SU-DHL-6 (cell line): ENCODE measurements around the gene PDE9A.

ENCODE experiments used
- H2AFZ ChIP-seq: fragments of 200-600 bp; sonication (generic); 2 replicates; pipeline ENCODE4 v1.6.1; 2014; ENCODE audit warnings: low read depth, mild to moderate bottlenecking, moderate library complexity, mixed read lengths, antibody characterized with exemption, low read length; ENCODE audit not compliant: severe bottlenecking
- H3F3A ChIP-seq: fragments of 200-600 bp; shearing (Covaris generic); 2 replicates; pipeline ENCODE4 v1.6.0; 2016; ENCODE audit warnings: antibody characterized with exemption, mild to moderate bottlenecking; ENCODE audit not compliant: insufficient read depth
- H3K27ac ChIP-seq: fragments of 200-600 bp; sonication (generic); 2 replicates; pipeline ENCODE4 v1.5.1; 2016; ENCODE audit warnings: low read depth, mild to moderate bottlenecking, low read length, moderate library complexity, mixed read lengths
- H3K27me3 ChIP-seq: fragments of 200-600 bp; sonication (generic), shearing (Covaris generic); 2 replicates; pipeline ENCODE4 v1.6.0; 2014; ENCODE audit warnings: mild to moderate bottlenecking, low read length
- H3K36me3 ChIP-seq: fragments of 200-600 bp; sonication (generic); 2 replicates; pipeline ENCODE4 v1.6.1; 2014; ENCODE audit warnings: mild to moderate bottlenecking, low read length, mixed read lengths
- H3K4me2 ChIP-seq: fragments of 300-600, 200-600 bp; shearing (Covaris generic), sonication (generic); 2 replicates; pipeline ENCODE4 v1.6.0; 2014; ENCODE audit warnings: low read length, low read depth, mild to moderate bottlenecking; ENCODE audit not compliant: poor library complexity, severe bottlenecking
- H3K4me3 ChIP-seq: fragments of 200-600 bp; sonication (generic); 2 replicates; pipeline ENCODE4 v1.5.1; 2014; ENCODE audit warnings: antibody characterized with exemption, low read length, mild to moderate bottlenecking, mixed read lengths; ENCODE audit not compliant: insufficient read depth, poor library complexity, severe bottlenecking
- H3K79me2 ChIP-seq: fragments of 200-600 bp; sonication (generic); 2 replicates; pipeline ENCODE4 v1.6.1; 2014; ENCODE audit warnings: mild to moderate bottlenecking, low read length, moderate library complexity; ENCODE audit not compliant: insufficient read depth
- H3K9ac ChIP-seq: fragments of 200-600 bp; sonication (generic); 2 replicates; pipeline ENCODE4 v1.7.0; 2014; ENCODE audit warnings: mild to moderate bottlenecking, low read length
- H3K9me2 ChIP-seq: fragments of 200-600 bp; sonication (generic); replicated peaks from 2 replicates; pipeline ENCODE4 v1.6.1; 2014; ENCODE audit warnings: low read length; ENCODE audit not compliant: insufficient read depth
- H3K9me3 ChIP-seq: fragments of 200-600 bp; sonication (generic); 2 replicates; pipeline ENCODE4 v1.6.1; 2014; ENCODE audit warnings: low read length, mixed read lengths; ENCODE audit not compliant: insufficient read depth
- H4K20me1 ChIP-seq: fragments of 200-600 bp; sonication (generic); 2 replicates; pipeline ENCODE4 v1.6.1; 2014; ENCODE audit warnings: low read depth, mild to moderate bottlenecking, antibody characterized with exemption, low read length, moderate library complexity, mixed read lengths
- EZH2phosphoT487 ChIP-seq: fragments of 200-600 bp; sonication (generic), shearing (Covaris generic); conservative IDR thresholded peaks from 2 replicates; pipeline ENCODE4 v1.6.1; 2018; ENCODE audit warnings: mild to moderate bottlenecking, antibody characterized with exemption, low read length, moderate library complexity, mixed read lengths
- TF ChIP-seq, protein P1 (sequence below): fragments of 200-600 bp; sonication (generic); IDR thresholded peaks from one replicate; pipeline ENCODE4 v1.5.1; 2017; ENCODE audit warnings: antibody characterized with exemption, mild to moderate bottlenecking, low read length, moderate library complexity; ENCODE audit not compliant: insufficient read depth, poor library complexity, severe bottlenecking

Gene PDE9A

DNA sequence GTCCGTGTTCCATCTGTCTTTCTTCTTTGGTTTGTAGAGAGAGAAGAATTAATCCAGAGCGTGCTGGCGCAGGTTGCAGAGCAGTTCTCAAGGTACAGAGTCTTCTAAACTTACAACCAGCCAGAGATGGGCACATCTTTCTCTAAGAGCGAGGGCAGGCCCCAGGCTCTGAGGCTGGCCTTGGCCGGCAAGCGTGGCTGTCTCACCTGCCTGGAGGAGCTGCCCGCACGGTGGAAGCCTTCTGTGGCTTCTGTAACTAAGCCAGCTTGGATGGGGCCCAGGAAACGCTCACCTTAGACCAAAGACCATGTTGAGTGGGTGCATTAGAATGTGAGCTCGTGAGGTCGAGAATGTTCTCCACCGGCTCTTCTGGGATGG, 78.6 kb downstream of the PDE9A start:
- no peak overlapping the region for H2AFZ ChIP-seq
- no peak overlapping the region for H3K4me2 ChIP-seq
- no peak overlapping the region for H3K4me3 ChIP-seq
- no peaks in the 10 kb centered on the region for H3K36me3 ChIP-seq
- H3K9ac ChIP-seq: no peak overlapping the region
- H3K27ac ChIP-seq: no peak overlapping the region
- H3K79me2 ChIP-seq: no peaks in the 10 kb centered on the region
- no peaks in the 10 kb centered on the region for H3F3A ChIP-seq
- H3K9me3 ChIP-seq: no peaks in the 10 kb centered on the region
- H3K9me2 ChIP-seq: no peaks in the 10 kb centered on the region
- H4K20me1 ChIP-seq: no peaks in the 10 kb centered on the region
- H3K27me3 ChIP-seq: no peaks in the 10 kb centered on the region
- no peak for TF ChIP-seq EZH2phosphoT487
- TF ChIP-seq, protein P1, sequence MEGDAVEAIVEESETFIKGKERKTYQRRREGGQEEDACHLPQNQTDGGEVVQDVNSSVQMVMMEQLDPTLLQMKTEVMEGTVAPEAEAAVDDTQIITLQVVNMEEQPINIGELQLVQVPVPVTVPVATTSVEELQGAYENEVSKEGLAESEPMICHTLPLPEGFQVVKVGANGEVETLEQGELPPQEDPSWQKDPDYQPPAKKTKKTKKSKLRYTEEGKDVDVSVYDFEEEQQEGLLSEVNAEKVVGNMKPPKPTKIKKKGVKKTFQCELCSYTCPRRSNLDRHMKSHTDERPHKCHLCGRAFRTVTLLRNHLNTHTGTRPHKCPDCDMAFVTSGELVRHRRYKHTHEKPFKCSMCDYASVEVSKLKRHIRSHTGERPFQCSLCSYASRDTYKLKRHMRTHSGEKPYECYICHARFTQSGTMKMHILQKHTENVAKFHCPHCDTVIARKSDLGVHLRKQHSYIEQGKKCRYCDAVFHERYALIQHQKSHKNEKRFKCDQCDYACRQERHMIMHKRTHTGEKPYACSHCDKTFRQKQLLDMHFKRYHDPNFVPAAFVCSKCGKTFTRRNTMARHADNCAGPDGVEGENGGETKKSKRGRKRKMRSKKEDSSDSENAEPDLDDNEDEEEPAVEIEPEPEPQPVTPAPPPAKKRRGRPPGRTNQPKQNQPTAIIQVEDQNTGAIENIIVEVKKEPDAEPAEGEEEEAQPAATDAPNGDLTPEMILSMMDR: no peak

DNA sequence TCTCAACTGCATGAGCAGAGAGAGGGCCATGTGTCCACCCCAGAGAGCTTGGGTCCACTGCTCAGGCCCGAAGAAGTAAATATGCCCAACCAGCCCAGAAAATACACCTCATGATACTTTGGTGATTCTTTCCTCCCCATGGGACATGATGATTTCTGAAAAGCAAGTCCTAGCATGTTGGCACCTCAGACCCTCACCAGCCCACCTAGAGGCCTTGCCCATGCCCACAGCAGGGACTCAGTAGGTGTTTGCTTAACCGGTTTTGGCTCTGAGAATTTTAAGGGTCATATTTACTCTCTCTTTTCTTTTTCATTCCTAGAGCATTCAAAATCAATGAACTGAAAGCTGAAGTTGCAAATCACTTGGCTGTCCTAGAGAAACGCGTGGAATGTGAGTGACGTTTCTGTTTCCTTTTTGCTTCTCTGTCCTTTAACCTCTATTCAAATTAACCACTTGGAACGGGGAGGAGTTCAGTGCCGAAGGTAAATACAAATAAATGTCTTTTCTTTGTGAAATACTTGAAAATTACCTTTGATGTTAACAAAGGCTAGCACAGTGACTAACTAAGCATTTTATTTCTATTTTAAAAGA, 79.7 kb downstream of the PDE9A start:
- no peak overlapping the region for H2AFZ ChIP-seq
- no peak overlapping the region for H3K4me2 ChIP-seq
- no peaks in the 10 kb centered on the region for H4K20me1 ChIP-seq
- TF ChIP-seq, protein P1: no peak
- no peak for TF ChIP-seq EZH2phosphoT487
- H3K79me2 ChIP-seq: no peaks in the 10 kb centered on the region
- no peaks in the 10 kb centered on the region for H3K9me3 ChIP-seq
- no peak overlapping the region for H3K9ac ChIP-seq
- no peaks in the 10 kb centered on the region for H3K27me3 ChIP-seq
- no peak overlapping the region for H3K4me3 ChIP-seq
- H3K36me3 ChIP-seq: no peaks in the 10 kb centered on the region
- H3F3A ChIP-seq: no peaks in the 10 kb centered on the region
- H3K9me2 ChIP-seq: no peaks in the 10 kb centered on the region
- no peak overlapping the region for H3K27ac ChIP-seq

DNA sequence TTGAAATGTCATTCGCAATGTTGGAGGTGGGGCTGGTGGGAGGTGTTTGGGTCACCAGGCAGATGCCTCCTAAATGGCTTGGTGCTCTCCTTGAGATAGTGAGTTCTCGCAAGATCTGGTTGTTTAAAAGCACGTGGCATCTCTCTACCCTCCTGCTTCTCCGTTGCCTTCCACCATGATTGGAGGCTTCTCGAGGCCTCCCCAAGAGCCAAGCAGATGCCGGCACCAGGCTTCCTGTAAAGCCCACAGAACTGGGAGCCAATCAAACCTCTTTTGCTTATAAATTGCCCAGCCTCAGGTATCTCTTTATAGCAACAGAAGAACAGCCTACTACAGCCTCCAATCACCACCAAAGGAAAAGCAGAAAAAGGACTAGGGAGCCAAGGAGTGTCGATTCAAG, 80.5 kb downstream of the PDE9A start:
- H3K27me3 ChIP-seq: no peaks in the 10 kb centered on the region
- no peak overlapping the region for H3K4me2 ChIP-seq
- no peaks in the 10 kb centered on the region for H3K79me2 ChIP-seq
- H3K4me3 ChIP-seq: no peak overlapping the region
- no peaks in the 10 kb centered on the region for H3F3A ChIP-seq
- no peak overlapping the region for H3K27ac ChIP-seq
- TF ChIP-seq EZH2phosphoT487: no peak
- TF ChIP-seq, protein P1: no peak
- no peak overlapping the region for H2AFZ ChIP-seq
- no peaks in the 10 kb centered on the region for H3K36me3 ChIP-seq
- no peaks in the 10 kb centered on the region for H3K9me2 ChIP-seq
- no peaks in the 10 kb centered on the region for H4K20me1 ChIP-seq
- H3K9ac ChIP-seq: no peak overlapping the region
- no peaks in the 10 kb centered on the region for H3K9me3 ChIP-seq
